Spleen (tissue), 7 donors: ENCODE measurements around the gene ENOX1.

ENCODE experiments used
- CTCF ChIP-seq, 11 experiments: fragments of 200-600 bp in 7 of 11; fragments of 450-650 bp in 4 of 11; sonication (generic) in 4 of 11; IDR thresholded peaks in 8 of 11; conservative IDR thresholded peaks in 3 of 11; 1 replicate in 7 of 11; 2 replicates in 4 of 11; pipeline versions ENCODE4 v1.4.0 to v1.8.0; 2016 to 2021; ENCODE audit warnings: antibody characterized with exemption in 11 of 11, inconsistent platforms in 4 of 11, mild to moderate bottlenecking in 1 of 11
- POLR2A ChIP-seq, 3 donors: fragments of 450-650 bp; IDR thresholded peaks; one replicate each; pipeline ENCODE4 v1.5.1; 2017; ENCODE audit warnings: antibody characterized with exemption in 3 of 3, mild to moderate bottlenecking in 1 of 3
- POLR2AphosphoS5 ChIP-seq, 3 donors: sonication (generic); formaldehyde crosslinking; IDR thresholded peaks; one replicate each; pipeline ENCODE4 v1.5.1; 2017; ENCODE audit warnings: antibody characterized with exemption in 3 of 3
- donor health status: DM: no; HTN: no; CAD: no; lungs with moderate emphysema.
- donor health status: DM: no; HTN: no; CAD: no.
- donor health status: DM: no; HTN: no; CAD: no.

- TF ChIP-seq CTCF (IDR thresholded peaks at IDR 0.05 in 8 of 11, conservative IDR thresholded peaks at IDR 0.05 in 3 of 11), result no peak
- no peak for TF ChIP-seq POLR2A (IDR thresholded peaks at IDR 0.05)
- no peak for TF ChIP-seq POLR2AphosphoS5 (IDR thresholded peaks at IDR 0.05)
These were observed 517.7 kb downstream of the ENOX1 start for GRCh38 chr13:43269037-43269481.
